Measurements from ENCODE around the gene POLR2C.

Gene POLR2C

GRCh38 chr16:57470711-57471110 is 8.2 kb downstream of the POLR2C start:
- TF ChIP-seq CTCF (conservative IDR thresholded peaks at IDR 0.05; ENCODE audit: low read length) = no peak
- DNase-seq (ENCODE audit: low read depth) = no peak
- no peak overlapping the region for H3K4me3 ChIP-seq (ENCODE audit: low read length)

- DNase-seq (ENCODE audit: low read depth) = no peak
- TF ChIP-seq CTCF (conservative IDR thresholded peaks at IDR 0.05; ENCODE audit: low read length) = no peak
Observed at GRCh38 chr16:57471209-57471608, 8.7 kb downstream of the POLR2C start.

GRCh38 chr16:57471852-57472664 is 9.6 kb downstream of the POLR2C start:
- DNase-seq (ENCODE audit: low read depth) = no peak
- no peak overlapping the region for H3K4me3 ChIP-seq (ENCODE audit: low read length)
- TF ChIP-seq CTCF (conservative IDR thresholded peaks at IDR 0.05; ENCODE audit: low read length) = no peak

More at GRCh38 chr16:57471209-57471608, 8.7 kb downstream of the POLR2C start:
- no peak overlapping the region for H3K4me3 ChIP-seq (ENCODE audit: low read length)

GRCh38 chr16:57472665-57473060 is 10.2 kb downstream of the POLR2C start:
- no peak for DNase-seq (ENCODE audit: low read depth)
- no peak for TF ChIP-seq CTCF (conservative IDR thresholded peaks at IDR 0.05; ENCODE audit: low read length)
- H3K4me3 ChIP-seq (ENCODE audit: low read length) = no peak overlapping the region

GRCh38 chr16:57473176-57473840 is 10.8 kb downstream of the POLR2C start:
- no peak for TF ChIP-seq CTCF (conservative IDR thresholded peaks at IDR 0.05; ENCODE audit: low read length)
- DNase-seq (ENCODE audit: low read depth) = no peak
- no peak overlapping the region for H3K4me3 ChIP-seq (ENCODE audit: low read length)

GRCh38 chr16:57473906-57474305 is 11.4 kb downstream of the POLR2C start:
- TF ChIP-seq CTCF (conservative IDR thresholded peaks at IDR 0.05; ENCODE audit: low read length) = no peak
- no peak overlapping the region for H3K4me3 ChIP-seq (ENCODE audit: low read length)
- no peak for DNase-seq (ENCODE audit: low read depth)
